ENCODE measurements around the gene PLCL1. TPM values are rescaled to one million over a fixed set of nuclear protein-coding genes. Genes with fewer than 3 reads are reported as not detected.

PLCL1 gene
- total and polyA plus RNA-seq, 2 donors (not counting 3 experiments of a cell fraction or from before 2014, with no cell fraction given): 0.79 to 3.4 TPM

DNA sequence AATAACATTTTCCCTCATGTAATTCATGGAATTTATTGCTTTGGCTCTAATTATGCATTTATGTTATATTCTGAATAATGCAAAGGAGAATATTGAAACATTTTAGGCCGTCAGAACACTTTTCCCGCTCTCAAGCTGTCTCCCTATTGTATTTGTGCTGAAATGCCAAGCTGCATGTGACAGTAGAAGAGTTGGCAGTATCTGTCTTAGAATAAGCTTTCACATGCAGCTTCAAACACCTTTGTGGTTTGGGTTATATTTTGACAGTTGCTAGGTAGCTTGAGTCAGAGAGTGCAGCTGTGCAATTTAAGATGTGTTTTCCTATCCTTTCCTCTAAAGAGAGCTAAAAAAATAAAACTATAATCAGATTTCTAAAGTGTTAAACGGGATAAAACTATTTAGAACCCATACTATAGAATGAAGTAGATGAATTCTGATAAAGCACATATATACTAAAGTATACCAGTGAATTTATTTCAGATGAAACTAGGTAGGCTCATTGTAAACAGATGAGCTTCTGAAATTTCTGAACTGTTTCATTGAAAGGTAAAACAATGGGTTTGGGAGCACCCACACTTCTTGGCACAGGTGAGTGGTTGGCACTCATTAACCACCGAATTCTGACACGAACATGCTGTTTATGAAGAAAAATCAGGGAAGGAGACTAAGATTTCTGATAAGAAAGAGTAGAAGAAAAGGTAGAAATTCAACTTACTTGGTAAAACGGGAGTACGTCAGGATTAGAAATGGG is 43.4 kb downstream of the PLCL1 start:
- no peaks in the 10 kb centered on the region for H3K36me3 ChIP-seq (ENCODE audit: control insufficient read depth in 2 of 2, extremely low read depth in 1 of 2, insufficient read depth in 2 of 2, low read length in 2 of 2)
- peaks cover 4% of the 10 kb centered on the region for H3K4me1 ChIP-seq (ENCODE audit: control insufficient read depth, extremely low read depth, insufficient read depth, low read length)
- no peaks in the 10 kb centered on the region for H3K27me3 ChIP-seq (ENCODE audit: control insufficient read depth in 2 of 2, insufficient read depth in 2 of 2, low read length in 2 of 2)
- no peaks in the 10 kb centered on the region for H3K9me1 ChIP-seq (replicated peaks; ENCODE audit: control insufficient read depth, extremely low read depth, insufficient read depth, low read length)
- H3K79me2 ChIP-seq (ENCODE audit: control insufficient read depth, insufficient read depth, low read length): no peaks in the 10 kb centered on the region
- H3K9ac ChIP-seq (replicated peaks; ENCODE audit: extremely low read depth, insufficient read depth, low read length): no peak overlapping the region
- ChIA-PET CTCF (interaction anchor here (0.7 to 1.6 kb wide), 4 partner anchors 8 to 34 kb away, joined by 3 to 5 read pairs (median 4); no protein-coding TSS in a partner anchor), POLR2A (no interaction called here)
- intact Hi-C loops (cut with micrococcal nuclease) (no loop called here), dilution Hi-C loops (cut with MboI; ENCODE audit: extremely low pct_ligation_motif_present, low sequenced_read_pairs) (no loop called here)
- H3K27ac ChIP-seq (ENCODE audit: insufficient read depth, low read depth, low read length): no peak overlapping the region
- H4K20me1 ChIP-seq (replicated peaks; ENCODE audit: control insufficient read depth, extremely low read depth, insufficient read depth, low read length): no peaks in the 10 kb centered on the region
- no peak overlapping the region for H3K4me2 ChIP-seq (ENCODE audit: insufficient read depth, low read length)
- no peaks in the 10 kb centered on the region for H3K9me3 ChIP-seq (replicated peaks; ENCODE audit: control insufficient read depth, insufficient read depth, low read length)
- no peak overlapping the region for H3K4me3 ChIP-seq (replicated peaks in 1 of 3; ENCODE audit: insufficient read depth in 1 of 3, low read depth in 1 of 3, low read length in 3 of 3)
- FAIRE-seq: no peak
- no peak for DNase-seq (ENCODE audit: low read depth, low spot score)
- BruUV-seq (replicated peaks): no TSS peak
- H2AFZ ChIP-seq (ENCODE audit: low read depth, low read length): no peak overlapping the region
- TF ChIP-seq MYC (IDR thresholded peaks at IDR 0.05; ENCODE audit: low read depth, low read length): no peak
- no peak for TF ChIP-seq POLR2AphosphoS5 (IDR thresholded peaks at IDR 0.05; ENCODE audit: insufficient read depth, low read depth, low read length)
- no peak for TF ChIP-seq FOS (IDR thresholded peaks at IDR 0.05; ENCODE audit: borderline replicate concordance, insufficient read depth, low read length)
- no peak for TF ChIP-seq MAX (IDR thresholded peaks at IDR 0.05; ENCODE audit: insufficient read depth, insufficient read length)
- no peak for TF ChIP-seq JUN (IDR thresholded peaks at IDR 0.05; ENCODE audit: borderline replicate concordance, insufficient read depth, insufficient read length, low read depth)
- no peak for TF ChIP-seq GATA2 (IDR thresholded peaks at IDR 0.05; ENCODE audit: insufficient read depth, insufficient read length, low read depth, low read length)
- no peak for TF ChIP-seq EZH2 (IDR thresholded peaks at IDR 0.05; ENCODE audit: borderline replicate concordance, low read depth, low read length, severe bottlenecking)
- TF ChIP-seq POLR2A (IDR thresholded peaks at IDR 0.05; ENCODE audit: low read depth, low read length): no peak
- TF ChIP-seq, protein P1, sequence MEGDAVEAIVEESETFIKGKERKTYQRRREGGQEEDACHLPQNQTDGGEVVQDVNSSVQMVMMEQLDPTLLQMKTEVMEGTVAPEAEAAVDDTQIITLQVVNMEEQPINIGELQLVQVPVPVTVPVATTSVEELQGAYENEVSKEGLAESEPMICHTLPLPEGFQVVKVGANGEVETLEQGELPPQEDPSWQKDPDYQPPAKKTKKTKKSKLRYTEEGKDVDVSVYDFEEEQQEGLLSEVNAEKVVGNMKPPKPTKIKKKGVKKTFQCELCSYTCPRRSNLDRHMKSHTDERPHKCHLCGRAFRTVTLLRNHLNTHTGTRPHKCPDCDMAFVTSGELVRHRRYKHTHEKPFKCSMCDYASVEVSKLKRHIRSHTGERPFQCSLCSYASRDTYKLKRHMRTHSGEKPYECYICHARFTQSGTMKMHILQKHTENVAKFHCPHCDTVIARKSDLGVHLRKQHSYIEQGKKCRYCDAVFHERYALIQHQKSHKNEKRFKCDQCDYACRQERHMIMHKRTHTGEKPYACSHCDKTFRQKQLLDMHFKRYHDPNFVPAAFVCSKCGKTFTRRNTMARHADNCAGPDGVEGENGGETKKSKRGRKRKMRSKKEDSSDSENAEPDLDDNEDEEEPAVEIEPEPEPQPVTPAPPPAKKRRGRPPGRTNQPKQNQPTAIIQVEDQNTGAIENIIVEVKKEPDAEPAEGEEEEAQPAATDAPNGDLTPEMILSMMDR (IDR thresholded peaks at IDR 0.05; ENCODE audit: extremely low read depth in 1 of 2, insufficient read depth in 1 of 2, low read depth in 1 of 2, low read length in 2 of 2): no peak
